NCI-H128 (cell line): ENCODE results near the gene MICAL3.

Experiments used
- DNase-seq: peaks from one replicate; lab custom pipeline; 2025; ENCODE audit not compliant: unreplicated experiment; lab: John Stamatoyannopoulos, UW

The MICAL3 gene

GRCh38 chr22:17956630-17957029 is 67.7 kb downstream of the MICAL3 start:
- no peak for DNase-seq

GRCh38 chr22:17955590-17956379 is 68.6 kb downstream of the MICAL3 start:
- DNase-seq, result no peak

GRCh38 chr22:17954860-17955587 is 69.3 kb downstream of the MICAL3 start:
- no peak for DNase-seq

- DNase-seq, result no peak
These were observed 70.0 kb downstream of the MICAL3 start for GRCh38 chr22:17954200-17954859.

GRCh38 chr22:17953147-17953546 is 71.2 kb downstream of the MICAL3 start:
- DNase-seq, result no peak

- no peak for DNase-seq
These were observed 72.0 kb downstream of the MICAL3 start for GRCh38 chr22:17952273-17952801.

- no peak for DNase-seq
These were observed 73.0 kb downstream of the MICAL3 start for GRCh38 chr22:17951315-17951714.

GRCh38 chr22:17950651-17951214 is 73.6 kb downstream of the MICAL3 start:
- no peak for DNase-seq

GRCh38 chr22:17949642-17950473 is 74.5 kb downstream of the MICAL3 start:
- DNase-seq, result no peak

- no peak for DNase-seq
These were observed 76.3 kb downstream of the MICAL3 start for GRCh38 chr22:17948101-17948500.

- DNase-seq, result no peak
These were observed 77.5 kb downstream of the MICAL3 start for GRCh38 chr22:17946662-17947367.

- DNase-seq, result no peak
These were observed 78.3 kb downstream of the MICAL3 start for GRCh38 chr22:17945888-17946648.

GRCh38 chr22:17945156-17945887 is 79.0 kb downstream of the MICAL3 start:
- DNase-seq, result no peak

GRCh38 chr22:17944256-17944655 is 80.1 kb downstream of the MICAL3 start:
- DNase-seq, result no peak

GRCh38 chr22:17943533-17944249 is 80.7 kb downstream of the MICAL3 start:
- no peak for DNase-seq

GRCh38 chr22:17942721-17943120 is 81.6 kb downstream of the MICAL3 start:
- no peak for DNase-seq

- no peak for DNase-seq
These were observed 82.6 kb downstream of the MICAL3 start for GRCh38 chr22:17941471-17942406.
